Cardiac muscle cell (in vitro differentiated cells and primary cell): ENCODE measurements around the gene ANKRD31. TPM values are rescaled to one million over a fixed set of nuclear protein-coding genes. Genes with fewer than 3 reads are reported as not detected.

Source experiments
- DNase-seq, 2 donors: peaks; one replicate each; pipeline versions ENCODE4 v3.0.0 to v3.0.0-alpha.2; 2010 to 2017; ENCODE audit warnings: low read depth in 1 of 2, low spot score in 1 of 2
- H3K27ac ChIP-seq: fragments of 200-600 bp; sonication (generic); 2 replicates; pipeline ENCODE4 v1.5.1; 2016
- H3K27me3 ChIP-seq: fragments of 200-600 bp; sonication (generic); 2 replicates; pipeline ENCODE4 v1.6.0; 2016; ENCODE audit warnings: control low read depth
- H3K36me3 ChIP-seq: fragments of 200-600 bp; sonication (generic); 2 replicates; pipeline ENCODE4 v1.5.1; 2016; ENCODE audit warnings: control low read depth
- H3K4me1 ChIP-seq: fragments of 200-600 bp; sonication (generic); 2 replicates; pipeline ENCODE4 v1.8.1; 2017; ENCODE audit warnings: low read depth, mild to moderate bottlenecking, mixed run types
- H3K4me3 ChIP-seq: fragments of 200-600 bp; sonication (generic); 2 replicates; pipeline ENCODE4 v1.5.1; 2016; ENCODE audit warnings: mild to moderate bottlenecking
- H3K9me3 ChIP-seq: fragments of 200-600 bp; sonication (generic); 2 replicates; pipeline ENCODE4 v1.5.1; 2017; ENCODE audit warnings: low read depth, mild to moderate bottlenecking, control low read depth
- CTCF ChIP-seq: IDR thresholded peaks from 2 replicates; pipeline ENCODE4 v1.5.1; 2012; ENCODE audit warnings: low read depth, mild to moderate bottlenecking, low read length
- polyA plus RNA-seq: library from polyadenylated mRNA; unstranded; fragments of >200 nt; fragmentation: Nextera tagmentation; extraction: Ambion mirVana; gene quantifications from 2 replicates; pipeline ENCODE4 v1.2.1, GENCODE V29; 2016
- total RNA-seq: library from RNA; depleted of rRNA; stranded (reverse); fragments of >200 nt; gene quantifications from 2 replicates; pipeline ENCODE4 v1.2.3, GENCODE V29; 2016

The ANKRD31 gene
- total and polyA plus RNA-seq, 2 experiments from 2014 or later = 0.15 to 0.21 TPM

- no peak for TF ChIP-seq CTCF
Observed at GRCh38 chr5:75034137-75034739, 202.4 kb downstream of the ANKRD31 start.

GRCh38 chr5:75031366-75031765 is 205.3 kb downstream of the ANKRD31 start:
- no peak for DNase-seq
- H3K27ac ChIP-seq = no peak overlapping the region
- no peaks in the 10 kb centered on the region for H3K36me3 ChIP-seq
- no peak for TF ChIP-seq CTCF
- no peaks in the 10 kb centered on the region for H3K4me1 ChIP-seq
- no peak overlapping the region for H3K4me3 ChIP-seq
- no peaks in the 10 kb centered on the region for H3K9me3 ChIP-seq
- peaks cover 8% of the 10 kb centered on the region for H3K27me3 ChIP-seq

More at GRCh38 chr5:75034137-75034739, 202.4 kb downstream of the ANKRD31 start:
- H3K4me1 ChIP-seq = no peaks in the 10 kb centered on the region
- no peaks in the 10 kb centered on the region for H3K9me3 ChIP-seq
- H3K27me3 ChIP-seq = peaks cover 12% of the 10 kb centered on the region
- no peak overlapping the region for H3K27ac ChIP-seq
- no peak for DNase-seq
- no peaks in the 10 kb centered on the region for H3K36me3 ChIP-seq
- H3K4me3 ChIP-seq = no peak overlapping the region

- Histone ChIP-seq H3K9me3 (no peaks in the 10 kb centered on the region), H3K4me1 (no peaks in the 10 kb centered on the region), H3K4me3 (no peak overlapping the region), H3K36me3 (no peaks in the 10 kb centered on the region), H3K27me3 (no peaks in the 10 kb centered on the region), H3K27ac (no peak overlapping the region)
- no peak for DNase-seq
- TF ChIP-seq CTCF = no peak
Observed at GRCh38 chr5:75028090-75028489, 208.6 kb downstream of the ANKRD31 start.

- Histone ChIP-seq H3K36me3 (no peaks in the 10 kb centered on the region), H3K4me1 (no peaks in the 10 kb centered on the region), H3K4me3 (no peak overlapping the region), H3K9me3 (no peaks in the 10 kb centered on the region), H3K27me3 (no peaks in the 10 kb centered on the region), H3K27ac (no peak overlapping the region)
- DNase-seq = no peak
- TF ChIP-seq CTCF = no peak
Observed at GRCh38 chr5:75023368-75024159, 213.1 kb downstream of the ANKRD31 start.

GRCh38 chr5:75021800-75022199 is 214.9 kb downstream of the ANKRD31 start:
- Histone ChIP-seq H3K36me3 (no peaks in the 10 kb centered on the region), H3K27ac (no peak overlapping the region), H3K4me3 (no peak overlapping the region), H3K9me3 (no peaks in the 10 kb centered on the region), H3K4me1 (no peaks in the 10 kb centered on the region), H3K27me3 (no peaks in the 10 kb centered on the region)
- no peak for TF ChIP-seq CTCF
- DNase-seq = no peak
